Subcutaneous adipose tissue (tissue), 4 donors: ENCODE data around the gene UBE2O. TPM values are rescaled to one million over a fixed set of nuclear protein-coding genes. Genes with fewer than 3 reads are reported as not detected.

ENCODE experiments used
- total RNA-seq, 4 donors: library from RNA; depleted of rRNA; stranded (reverse); fragments of >200 nt; gene quantifications; one replicate each; pipeline ENCODE4 v1.1.0, GENCODE V29; 2016
- TF ChIP-seq, protein P1 (sequence below): fragments of 450-650 bp; IDR thresholded peaks from one replicate; pipeline ENCODE4 v1.5.1; 2016; ENCODE audit warnings: low read depth, mild to moderate bottlenecking, control low read depth, antibody characterized with exemption, moderate library complexity

UBE2O gene
- total RNA-seq, 4 donors from 2014 or later: 7.2 to 14.3 (median 12.6) TPM

DNA sequence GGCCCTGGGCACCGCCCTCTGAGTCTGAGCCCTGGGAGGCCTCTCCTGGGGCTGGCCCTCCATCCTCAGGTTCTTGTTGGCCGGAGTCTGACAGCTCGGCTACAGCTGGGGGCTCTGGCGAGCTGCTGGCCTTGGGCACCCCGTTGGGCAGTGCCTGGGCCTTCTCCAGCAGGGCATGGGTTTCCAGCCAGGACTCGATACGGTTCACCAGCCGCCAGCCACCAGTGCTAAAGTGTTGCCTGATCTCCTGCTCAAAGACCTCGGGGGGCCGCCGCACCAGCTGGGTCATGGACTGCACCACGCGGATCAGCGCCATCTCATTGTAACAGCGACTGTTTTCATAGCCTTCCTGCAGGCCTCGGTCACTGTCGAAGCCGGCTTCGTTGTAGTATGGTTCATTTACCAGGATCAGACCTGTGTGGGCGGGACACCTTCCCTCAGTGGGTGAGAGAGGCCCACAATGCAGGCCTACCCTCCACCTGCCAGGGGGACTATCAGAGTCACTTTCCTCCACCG, 61.7 kb downstream of the UBE2O start:
- TF ChIP-seq, protein P1, sequence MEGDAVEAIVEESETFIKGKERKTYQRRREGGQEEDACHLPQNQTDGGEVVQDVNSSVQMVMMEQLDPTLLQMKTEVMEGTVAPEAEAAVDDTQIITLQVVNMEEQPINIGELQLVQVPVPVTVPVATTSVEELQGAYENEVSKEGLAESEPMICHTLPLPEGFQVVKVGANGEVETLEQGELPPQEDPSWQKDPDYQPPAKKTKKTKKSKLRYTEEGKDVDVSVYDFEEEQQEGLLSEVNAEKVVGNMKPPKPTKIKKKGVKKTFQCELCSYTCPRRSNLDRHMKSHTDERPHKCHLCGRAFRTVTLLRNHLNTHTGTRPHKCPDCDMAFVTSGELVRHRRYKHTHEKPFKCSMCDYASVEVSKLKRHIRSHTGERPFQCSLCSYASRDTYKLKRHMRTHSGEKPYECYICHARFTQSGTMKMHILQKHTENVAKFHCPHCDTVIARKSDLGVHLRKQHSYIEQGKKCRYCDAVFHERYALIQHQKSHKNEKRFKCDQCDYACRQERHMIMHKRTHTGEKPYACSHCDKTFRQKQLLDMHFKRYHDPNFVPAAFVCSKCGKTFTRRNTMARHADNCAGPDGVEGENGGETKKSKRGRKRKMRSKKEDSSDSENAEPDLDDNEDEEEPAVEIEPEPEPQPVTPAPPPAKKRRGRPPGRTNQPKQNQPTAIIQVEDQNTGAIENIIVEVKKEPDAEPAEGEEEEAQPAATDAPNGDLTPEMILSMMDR: no peak

DNA sequence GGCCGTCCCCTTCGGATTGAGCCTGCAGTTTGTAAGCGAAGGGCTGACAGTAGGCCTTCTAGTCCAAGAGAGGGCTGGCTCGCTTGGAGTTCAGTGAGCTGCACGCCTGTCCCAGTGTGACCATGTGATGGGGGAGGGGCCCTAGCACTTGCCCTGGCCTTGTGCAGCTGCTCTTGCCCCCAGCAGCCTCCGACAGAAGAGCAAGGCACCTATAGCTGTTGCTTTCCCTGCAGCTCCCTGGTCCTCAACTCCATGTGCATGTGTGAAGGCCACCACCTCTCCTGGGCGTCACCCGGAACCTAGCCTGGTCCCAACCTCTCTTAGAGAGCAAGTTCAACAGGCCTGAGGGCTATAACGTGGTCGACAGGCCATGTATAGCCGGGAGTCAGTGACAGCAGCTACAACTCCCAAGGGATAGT, 62.9 kb downstream of the UBE2O start:
- TF ChIP-seq, protein P1: no peak

GRCh38 chr17:76388966-76389888, 63.7 kb downstream of the UBE2O start:
- TF ChIP-seq, protein P1: no peak

DNA sequence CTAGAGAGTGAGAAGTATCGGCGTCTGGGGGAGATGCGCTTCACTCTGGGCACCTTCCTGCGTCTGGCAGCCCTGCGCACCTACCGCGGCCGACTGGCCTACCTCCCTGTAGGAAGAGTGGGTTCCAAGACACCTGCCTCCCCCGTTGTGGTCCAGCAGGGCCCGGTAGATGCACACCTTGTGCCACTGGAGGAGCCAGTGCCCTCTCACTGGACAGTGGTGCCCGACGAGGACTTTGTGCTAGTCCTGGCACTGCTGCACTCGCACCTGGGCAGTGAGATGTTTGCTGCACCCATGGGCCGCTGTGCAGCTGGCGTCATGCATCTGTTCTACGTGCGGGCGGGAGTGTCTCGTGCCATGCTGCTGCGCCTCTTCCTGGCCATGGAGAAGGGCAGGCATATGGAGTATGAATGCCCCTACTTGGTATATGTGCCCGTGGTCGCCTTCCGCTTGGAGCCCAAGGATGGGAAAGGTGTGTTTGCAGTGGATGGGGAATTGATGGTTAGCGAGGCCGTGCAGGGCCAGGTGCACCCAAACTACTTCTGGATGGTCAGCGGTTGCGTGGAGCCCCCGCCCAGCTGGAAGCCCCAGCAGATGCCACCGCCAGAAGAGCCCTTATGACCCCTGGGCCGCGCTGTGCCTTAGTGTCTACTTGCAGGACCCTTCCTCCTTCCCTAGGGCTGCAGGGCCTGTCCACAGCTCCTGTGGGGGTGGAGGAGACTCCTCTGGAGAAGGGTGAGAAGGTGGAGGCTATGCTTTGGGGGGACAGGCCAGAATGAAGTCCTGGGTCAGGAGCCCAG, 65.8 kb downstream of the UBE2O start:
- TF ChIP-seq, protein P1: no peak

GRCh38 chr17:76385892-76386786, 66.8 kb downstream of the UBE2O start:
- TF ChIP-seq, protein P1: no peak

DNA sequence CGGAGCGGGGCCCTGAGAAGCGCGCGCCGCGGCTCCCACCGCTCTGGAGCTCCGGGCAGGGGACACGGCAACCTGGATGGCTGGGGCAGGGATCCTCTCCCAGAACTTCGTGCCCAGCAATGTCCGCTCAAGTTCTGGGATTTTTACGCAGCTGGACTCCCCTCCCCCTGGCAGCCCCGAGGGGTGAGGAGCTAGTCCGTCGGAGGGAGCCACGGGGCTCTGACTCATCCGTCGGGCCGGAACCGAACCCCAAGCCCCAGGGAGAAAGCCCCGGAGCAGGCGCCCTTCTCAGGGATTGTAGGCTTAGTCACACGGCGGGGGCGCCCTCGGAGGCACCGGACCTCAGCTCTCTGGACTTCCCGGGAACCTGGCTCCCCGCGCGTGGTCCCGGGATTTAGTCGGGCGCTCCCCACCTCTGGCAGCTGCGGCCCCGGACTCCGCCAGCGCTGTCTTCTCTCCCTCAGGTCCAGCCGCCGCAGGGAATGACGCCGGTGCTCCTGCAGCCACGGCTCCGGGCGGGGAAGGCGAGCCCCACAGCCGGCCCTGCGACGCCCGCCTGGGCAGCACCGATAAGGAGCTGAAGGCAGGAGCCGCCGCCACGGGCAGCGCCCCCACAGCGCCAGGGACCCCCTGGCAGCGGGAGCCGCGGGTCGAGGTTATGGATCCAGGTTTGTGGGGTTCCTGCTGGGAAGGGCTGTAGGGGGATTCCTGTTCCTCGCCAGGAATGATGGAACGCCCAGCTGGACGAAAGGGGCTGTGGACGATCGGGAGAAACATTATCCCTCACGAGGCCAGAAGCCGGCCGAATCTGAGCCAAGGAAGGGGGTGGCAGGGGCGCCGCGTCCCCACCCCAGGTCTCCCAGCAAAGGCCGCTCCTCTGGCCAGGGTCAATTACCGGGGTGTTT, 67.7 kb downstream of the UBE2O start:
- TF ChIP-seq, protein P1: no peak
